ENCODE data around the gene PRKN. TPM values are rescaled to one million over a fixed set of nuclear protein-coding genes. Genes with fewer than 3 reads are reported as not detected.

PRKN gene
- total and polyA plus RNA-seq, 9 donors: 3.0 to 15.0 (median 9.2) TPM

DNA sequence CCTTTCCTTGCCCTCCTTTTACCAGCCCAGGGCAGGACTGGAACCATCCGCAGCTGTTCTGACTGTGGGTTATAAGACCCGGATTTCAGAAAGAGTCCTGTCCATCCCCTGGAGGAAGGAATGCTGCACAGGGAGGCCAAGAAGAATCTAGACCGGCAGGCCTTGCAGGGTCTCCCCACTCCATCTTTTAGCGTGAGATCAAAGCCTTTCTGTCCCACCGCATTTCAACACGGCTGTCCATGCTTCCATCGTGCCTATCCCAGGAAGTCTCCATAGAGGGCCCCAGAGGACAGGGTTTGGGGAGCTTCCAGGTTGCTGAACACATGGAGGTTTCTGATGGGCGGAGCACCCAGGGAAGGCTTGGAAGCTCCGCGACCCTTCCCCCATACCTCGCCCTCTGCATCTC lies 1374.4 kb downstream of the PRKN start:
- no peaks in the 10 kb centered on the region for H3K27me3 ChIP-seq
- intact Hi-C loops (cut with DNase I): no loop called here
- H3K4me1 ChIP-seq (ENCODE audit: insufficient read depth): no peaks in the 10 kb centered on the region
- no peak for DNase-seq
- H3K27ac ChIP-seq: no peak overlapping the region
- H3K4me3 ChIP-seq: no peak overlapping the region
- 74 to 78% (median 76%) methylated on average over 11 of the region's 11 CpGs for WGBS, 3 donors
- TF ChIP-seq CTCF (IDR thresholded peaks at IDR 0.05) (no peak), EP300 (IDR thresholded peaks at IDR 0.05) (no peak)
- H3K9me3 ChIP-seq: no peaks in the 10 kb centered on the region
- H3K36me3 ChIP-seq: no peaks in the 10 kb centered on the region

- Histone ChIP-seq H3K4me1 (ENCODE audit: insufficient read depth) (no peaks in the 10 kb centered on the region), H3K9me3 (no peaks in the 10 kb centered on the region), H3K27ac (no peak overlapping the region), H3K27me3 (no peaks in the 10 kb centered on the region), H3K36me3 (no peaks in the 10 kb centered on the region), H3K4me3 (no peak overlapping the region)
- TF ChIP-seq EP300 (IDR thresholded peaks at IDR 0.05) (no peak), CTCF (IDR thresholded peaks at IDR 0.05) (no peak), POLR2A (IDR thresholded peaks at IDR 0.05) (no peak)
- intact Hi-C loops (cut with DNase I): no loop called here
- 14 to 21% (median 16%) methylated on average over 5 of the region's 5 CpGs for WGBS, 3 donors
- DNase-seq: no peak
Measured at GRCh38 chr6:161351858-161352257, 1375.7 kb downstream of the PRKN start.

DNA sequence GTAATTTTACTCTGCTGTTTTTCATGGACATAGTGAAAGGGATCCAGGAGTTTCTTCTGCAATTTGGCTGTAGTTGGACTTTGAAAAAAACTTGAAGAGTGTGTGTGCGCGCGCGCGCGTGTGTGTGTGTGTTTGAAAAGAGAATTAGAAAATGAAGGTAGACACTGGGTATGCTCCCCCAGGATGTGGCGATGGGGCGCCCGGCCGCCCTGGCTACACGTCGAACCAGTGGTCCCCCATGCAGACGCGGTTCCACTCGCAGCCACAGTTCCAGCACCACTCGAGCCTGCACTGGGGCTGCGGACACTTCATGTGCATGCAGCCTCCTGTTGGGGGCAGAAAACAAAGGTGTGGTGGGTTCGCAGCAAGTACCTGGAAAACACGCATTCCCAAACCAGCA lies 1377.7 kb downstream of the PRKN start:
- no peak for DNase-seq
- H3K27me3 ChIP-seq: no peaks in the 10 kb centered on the region
- intact Hi-C loops (cut with DNase I): no loop called here
- H3K4me3 ChIP-seq: no peak overlapping the region
- no peaks in the 10 kb centered on the region for H3K9me3 ChIP-seq
- H3K36me3 ChIP-seq: no peaks in the 10 kb centered on the region
- no peak for TF ChIP-seq CTCF (IDR thresholded peaks at IDR 0.05)
- no peak for TF ChIP-seq POLR2A (IDR thresholded peaks at IDR 0.05)
- TF ChIP-seq EP300 (IDR thresholded peaks at IDR 0.05): no peak
- no peak overlapping the region for H3K27ac ChIP-seq
- WGBS, 3 donors: 95 to 96% (median 96%) methylated on average over 19 of the region's 19 CpGs
- H3K4me1 ChIP-seq (ENCODE audit: insufficient read depth): no peaks in the 10 kb centered on the region

GRCh38 chr6:161348628-161348994 lies 1379.0 kb downstream of the PRKN start:
- Histone ChIP-seq H3K9me3 (no peaks in the 10 kb centered on the region), H3K4me3 (no peak overlapping the region), H3K4me1 (ENCODE audit: insufficient read depth) (no peaks in the 10 kb centered on the region), H3K27ac (no peak overlapping the region), H3K27me3 (no peaks in the 10 kb centered on the region), H3K36me3 (no peaks in the 10 kb centered on the region)
- DNase-seq: no peak
- WGBS, 3 donors: 95 to 99% (median 95%) methylated on average over 5 of the region's 5 CpGs
- TF ChIP-seq CTCF (IDR thresholded peaks at IDR 0.05) (no peak), EP300 (IDR thresholded peaks at IDR 0.05) (no peak), POLR2A (IDR thresholded peaks at IDR 0.05) (no peak)
- intact Hi-C loops (cut with DNase I): no loop called here
